SK-N-SH (cell line): ENCODE measurements around the gene TXNRD2. TPM values are rescaled to one million over a fixed set of nuclear protein-coding genes. Genes with fewer than 3 reads are reported as not detected.

Source experiments
- CTCF ChIA-PET: fragments of 300-600, 350-600 bp; formaldehyde crosslinking; extraction: SDS; loops from one replicate; lab custom pipeline; 2021; lab: Yijun Ruan, JAX
- POLR2A ChIA-PET: fragments of 350-600 bp; sonication (Branson Sonifier 250); formaldehyde crosslinking; extraction: SDS; loops from one replicate; lab custom pipeline; 2020; ENCODE audit warnings: antibody characterized with exemption, inconsistent platforms; lab: Yijun Ruan, JAX
- DNase-seq: peaks from one replicate; pipeline ENCODE4 v3.0.0; 2012
- H2AFZ ChIP-seq: fragments of 200-600 bp; sonication (generic); 2 replicates; pipeline ENCODE4 v1.8.1; 2016; ENCODE audit warnings: antibody characterized with exemption, mild to moderate bottlenecking, low read depth
- H3F3A ChIP-seq: fragments of 200-600 bp; sonication (generic); replicated peaks from 2 replicates; pipeline ENCODE3; 2016; ENCODE audit warnings: antibody characterized with exemption, mild to moderate bottlenecking; ENCODE audit not compliant: insufficient read depth
- H3K27ac ChIP-seq, 2 experiments: fragments of 200-500 bp in 1 of 2; fragments of 200-600 bp in 1 of 2; sonication (Bioruptor generic) in 1 of 2; sonication (generic), shearing (Covaris generic) in 1 of 2; 2 replicates each; pipeline versions ENCODE4 v1.5.1 to v1.6.1; 2014 to 2016; ENCODE audit warnings: low read depth in 2 of 2, inconsistent platforms in 1 of 2, low read length in 1 of 2, mild to moderate bottlenecking in 1 of 2, mixed read lengths in 1 of 2
- H3K27me3 ChIP-seq: fragments of 200-600 bp; sonication (generic), shearing (Covaris generic); 2 replicates; pipeline ENCODE4 v1.6.1; 2016; ENCODE audit warnings: mixed run types; ENCODE audit not compliant: insufficient read depth
- H3K36me3 ChIP-seq, 2 experiments: fragments of 200-500 bp in 1 of 2; fragments of 200-600 bp in 1 of 2; sonication (Bioruptor generic) in 1 of 2; sonication (generic) in 1 of 2; replicated peaks in 1 of 2; 2 replicates each; pipeline versions ENCODE3 to v1.5.1; 2014 to 2016; ENCODE audit warnings: low read length in 1 of 2, mild to moderate bottlenecking in 1 of 2; ENCODE audit not compliant: insufficient read depth in 2 of 2, control insufficient read depth in 1 of 2
- H3K4me1 ChIP-seq, 2 experiments: fragments of 200-500 bp in 1 of 2; fragments of 200-600 bp in 1 of 2; sonication (Bioruptor generic) in 1 of 2; sonication (generic), shearing (Covaris generic) in 1 of 2; 2 replicates each; pipeline versions ENCODE4 v1.5.1 to v1.6.1; 2014 to 2016; ENCODE audit warnings: low read depth in 1 of 2, low read length in 1 of 2, mixed run types in 1 of 2; ENCODE audit not compliant: insufficient read depth in 2 of 2, control insufficient read depth in 1 of 2
- H3K4me2 ChIP-seq: fragments of 200-600 bp; sonication (generic), shearing (Covaris generic); 2 replicates; pipeline ENCODE4 v1.6.1; 2017; ENCODE audit warnings: mixed run types
- H3K4me3 ChIP-seq, 2 experiments: fragments of 200-500 bp in 1 of 2; fragments of 200-600 bp in 1 of 2; sonication (Bioruptor generic) in 1 of 2; sonication (generic), shearing (Covaris generic) in 1 of 2; 2 replicates each; pipeline versions ENCODE4 v1.5.1 to v1.8.1; 2014 to 2016; ENCODE audit warnings: low read depth in 2 of 2, inconsistent platforms in 1 of 2, low read length in 1 of 2, mild to moderate bottlenecking in 1 of 2, mixed read lengths in 1 of 2, moderate library complexity in 1 of 2
- H3K79me2 ChIP-seq: fragments of 200-600 bp; sonication (generic); 2 replicates; pipeline ENCODE4 v1.8.1; 2017; ENCODE audit warnings: mild to moderate bottlenecking; ENCODE audit not compliant: insufficient read depth
- H3K9ac ChIP-seq: fragments of 200-600 bp; sonication (generic); 2 replicates; pipeline ENCODE4 v1.6.1; 2017; ENCODE audit warnings: mixed run types
- H3K9me2 ChIP-seq: fragments of 200-600 bp; sonication (generic); 2 replicates; pipeline ENCODE4 v1.6.1; 2017; ENCODE audit warnings: mixed run types
- H3K9me3 ChIP-seq: fragments of 200-600 bp; sonication (generic); 2 replicates; pipeline ENCODE4 v1.6.1; 2017; ENCODE audit warnings: mixed run types, mild to moderate bottlenecking, moderate library complexity
- H4K20me1 ChIP-seq: fragments of 200-600 bp; sonication (generic); 2 replicates; pipeline ENCODE4 v1.6.1; 2017; ENCODE audit warnings: mild to moderate bottlenecking, mixed run types; ENCODE audit not compliant: insufficient read depth
- ELF1 ChIP-seq: IDR thresholded peaks from 2 replicates; pipeline ENCODE4 v1.4.0; 2012
- EP300 ChIP-seq, 2 experiments: IDR thresholded peaks; 2 replicates each; pipeline versions ENCODE4 v1.4.0 to v1.6.1; 2012; ENCODE audit warnings: borderline replicate concordance in 1 of 2, low read depth in 1 of 2, low read length in 1 of 2
- JUND ChIP-seq: IDR thresholded peaks from 2 replicates; pipeline ENCODE4 v1.4.0; 2012
- MAX ChIP-seq: IDR thresholded peaks from 2 replicates; pipeline ENCODE4 v1.4.0; 2012; ENCODE audit warnings: low read depth
- NFIC ChIP-seq: IDR thresholded peaks from 2 replicates; pipeline ENCODE4 v1.4.0; 2012; ENCODE audit warnings: borderline replicate concordance
- NRF1 ChIP-seq: IDR thresholded peaks from 2 replicates; pipeline ENCODE4 v1.6.1; 2012; ENCODE audit warnings: low read depth, mild to moderate bottlenecking, low read length
- RXRA ChIP-seq: IDR thresholded peaks from 2 replicates; pipeline ENCODE4 v1.4.0; 2012; ENCODE audit warnings: low read depth, mild to moderate bottlenecking, borderline replicate concordance
- SIN3A ChIP-seq: IDR thresholded peaks from 2 replicates; pipeline ENCODE4 v1.6.1; 2012; ENCODE audit warnings: low read depth, mild to moderate bottlenecking, low read length, moderate library complexity, borderline replicate concordance
- TAF1 ChIP-seq: IDR thresholded peaks from 2 replicates; pipeline ENCODE4 v1.6.1; 2012; ENCODE audit warnings: low read depth, mild to moderate bottlenecking, low read length, moderate library complexity, borderline replicate concordance
- TCF12 ChIP-seq: IDR thresholded peaks from 2 replicates; pipeline ENCODE4 v1.4.0; 2012
- TEAD4 ChIP-seq: IDR thresholded peaks from 2 replicates; pipeline ENCODE4 v1.4.0; 2012; ENCODE audit warnings: mild to moderate bottlenecking, borderline replicate concordance; ENCODE audit not compliant: insufficient read depth
- YY1 ChIP-seq: IDR thresholded peaks from 2 replicates; pipeline ENCODE4 v1.4.0; 2012; ENCODE audit warnings: low read depth, mild to moderate bottlenecking
- WGBS: methylation state at CpG from one replicate; pipeline ENCODE4 v1.1.6; 2017; ENCODE audit warnings: low lambda C conversion rate; 5-methylcytosine and 5-hydroxymethylcytosine counted together
- polyA plus RNA-seq, 3 experiments: library from polyadenylated mRNA; depleted of rRNA; stranded (reverse); fragments of >200 nt; gene quantifications; 2 replicates each; pipeline ENCODE4 v1.2.3, GENCODE V29; 2012
- TF ChIP-seq, protein P1 (sequence below): IDR thresholded peaks from 2 replicates; pipeline ENCODE4 v1.4.0; 2012; ENCODE audit warnings: low read depth, borderline replicate concordance
- TF ChIP-seq, protein P2 (sequence below): IDR thresholded peaks from 2 replicates; pipeline ENCODE4 v1.6.1; 2012; ENCODE audit warnings: mild to moderate bottlenecking, low read depth, low read length, moderate library complexity
- TF ChIP-seq, protein P3 (sequence below): IDR thresholded peaks from 2 replicates; pipeline ENCODE4; 2012

TXNRD2 gene
- polyA plus RNA-seq, 1 of the 3 experiments (the other 2 are of a cell fraction) = 34.7 TPM

DNA sequence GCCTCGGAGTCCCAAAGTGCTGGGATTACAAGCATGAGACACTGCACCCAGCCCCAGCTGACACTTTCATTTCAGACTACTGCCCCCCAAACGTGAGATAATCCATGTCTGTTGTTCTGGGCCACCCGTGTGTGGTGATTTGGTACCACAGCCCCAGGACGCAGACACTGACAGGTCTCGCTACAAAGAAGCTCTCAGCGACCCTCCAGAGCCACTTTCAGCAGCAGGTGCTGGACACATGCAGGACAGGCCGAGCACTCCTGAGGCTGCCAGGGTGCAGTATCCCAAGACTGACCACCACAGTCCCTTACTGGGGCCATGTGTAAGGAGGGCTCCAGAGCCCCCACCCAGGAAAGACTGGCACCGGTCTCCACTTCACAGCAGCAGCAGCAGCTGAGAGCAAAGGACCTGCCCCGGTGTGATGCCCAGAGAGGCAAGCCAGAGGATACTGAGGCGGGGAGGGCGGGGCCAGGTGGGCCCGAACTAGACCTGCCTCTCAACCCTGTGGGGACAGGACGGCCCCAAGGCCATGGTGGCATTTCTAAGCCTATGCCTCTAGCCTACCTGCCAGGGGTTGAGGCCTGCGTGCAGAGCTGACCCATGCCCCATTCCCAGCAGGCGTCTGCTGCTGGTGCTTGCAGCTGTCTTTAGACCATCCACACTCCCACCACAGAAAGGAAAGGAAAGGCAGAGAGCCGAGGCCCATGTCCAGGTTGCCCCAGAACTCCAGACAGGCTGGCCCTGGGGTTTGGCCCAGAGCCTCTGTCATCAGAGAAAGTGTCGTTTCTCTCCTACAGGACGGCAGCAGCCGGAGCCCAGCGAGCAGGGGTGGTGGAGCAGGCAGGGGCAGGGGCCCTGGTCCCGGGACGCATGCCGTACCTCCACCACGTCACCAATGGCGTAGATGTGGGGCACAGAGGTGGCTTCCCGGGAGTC, 58.9 kb downstream of the TXNRD2 start:
- Histone ChIP-seq H3K36me3 (no peaks in the 10 kb centered on the region), H3K4me1 (peaks cover 25 to 49% of the 10 kb centered on the region in 2 experiments; a peak in 3 of 4 replicates), H3K4me3 (no peak overlapping the region), H3K4me2 (peak overlapping the region; percentile 52), H4K20me1 (no peaks in the 10 kb centered on the region), H2AFZ (no peak overlapping the region), H3K9me3 (no peaks in the 10 kb centered on the region), H3K9me2 (no peaks in the 10 kb centered on the region), H3K79me2 (peaks cover 26% of the 10 kb centered on the region; the same call in 1 of the 2 replicates), H3K27ac (peak overlapping the region in 1 of 2 experiments; percentile 73; a peak in 2 of 4 replicates), H3K9ac (0 out of 2 replicates have a peak overlapping the region, but pooled peaks have one; percentile 62), H3K27me3 (no peaks in the 10 kb centered on the region), H3F3A (peaks cover 18% of the 10 kb centered on the region)
- TF ChIP-seq ELF1 (no peak), RXRA (no peak), SIN3A (no peak), YY1 (no peak)
- 91% methylated on average over 14 of the region's 26 CpGs for WGBS
- peak; percentile 29 for DNase-seq
- POLR2A ChIA-PET = no interaction called here
- CTCF ChIA-PET = interaction anchor here (1.0 to 3.3 kb wide), 6 partner anchors 8 to 152 kb away, joined by 3 to 23 read pairs (median 4); no protein-coding TSS in a partner anchor

- H3K9ac ChIP-seq = peak overlapping the region; percentile 62
- ChIA-PET CTCF (interaction anchor here (1.4 to 3.3 kb wide), 4 partner anchors 10 to 150 kb away, joined by 5 to 23 read pairs (median 6); no protein-coding TSS in a partner anchor), POLR2A (no interaction called here)
- H3K4me2 ChIP-seq = peak overlapping the region; percentile 52
- no peaks in the 10 kb centered on the region for H3K36me3 ChIP-seq
- no peaks in the 10 kb centered on the region for H3K27me3 ChIP-seq
- no peak overlapping the region for H2AFZ ChIP-seq
- peaks cover 39 to 41% of the 10 kb centered on the region in 2 experiments; a peak in 3 of 4 replicates for H3K4me1 ChIP-seq
- peak overlapping the region; percentile 58 to 73; a peak in 3 of 4 replicates for H3K27ac ChIP-seq
- no peaks in the 10 kb centered on the region for H3K9me2 ChIP-seq
- H3K79me2 ChIP-seq = peaks cover 26% of the 10 kb centered on the region; the same call in 1 of the 2 replicates
- H3K9me3 ChIP-seq = no peaks in the 10 kb centered on the region
- 23% methylated on average over 16 of the region's 27 CpGs for WGBS
- peaks cover 18% of the 10 kb centered on the region for H3F3A ChIP-seq
- H4K20me1 ChIP-seq = no peaks in the 10 kb centered on the region
- H3K4me3 ChIP-seq = no peak overlapping the region; a peak in 1 of 4 replicates
- peak; percentile 51 for DNase-seq
- TF ChIP-seq NRF1 = peak; percentile 39; the same call in 1 of the 2 replicates
- TF ChIP-seq, protein P1, sequence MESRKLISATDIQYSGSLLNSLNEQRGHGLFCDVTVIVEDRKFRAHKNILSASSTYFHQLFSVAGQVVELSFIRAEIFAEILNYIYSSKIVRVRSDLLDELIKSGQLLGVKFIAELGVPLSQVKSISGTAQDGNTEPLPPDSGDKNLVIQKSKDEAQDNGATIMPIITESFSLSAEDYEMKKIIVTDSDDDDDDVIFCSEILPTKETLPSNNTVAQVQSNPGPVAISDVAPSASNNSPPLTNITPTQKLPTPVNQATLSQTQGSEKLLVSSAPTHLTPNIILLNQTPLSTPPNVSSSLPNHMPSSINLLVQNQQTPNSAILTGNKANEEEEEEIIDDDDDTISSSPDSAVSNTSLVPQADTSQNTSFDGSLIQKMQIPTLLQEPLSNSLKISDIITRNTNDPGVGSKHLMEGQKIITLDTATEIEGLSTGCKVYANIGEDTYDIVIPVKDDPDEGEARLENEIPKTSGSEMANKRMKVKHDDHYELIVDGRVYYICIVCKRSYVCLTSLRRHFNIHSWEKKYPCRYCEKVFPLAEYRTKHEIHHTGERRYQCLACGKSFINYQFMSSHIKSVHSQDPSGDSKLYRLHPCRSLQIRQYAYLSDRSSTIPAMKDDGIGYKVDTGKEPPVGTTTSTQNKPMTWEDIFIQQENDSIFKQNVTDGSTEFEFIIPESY = no peak
- TF ChIP-seq, protein P2, sequence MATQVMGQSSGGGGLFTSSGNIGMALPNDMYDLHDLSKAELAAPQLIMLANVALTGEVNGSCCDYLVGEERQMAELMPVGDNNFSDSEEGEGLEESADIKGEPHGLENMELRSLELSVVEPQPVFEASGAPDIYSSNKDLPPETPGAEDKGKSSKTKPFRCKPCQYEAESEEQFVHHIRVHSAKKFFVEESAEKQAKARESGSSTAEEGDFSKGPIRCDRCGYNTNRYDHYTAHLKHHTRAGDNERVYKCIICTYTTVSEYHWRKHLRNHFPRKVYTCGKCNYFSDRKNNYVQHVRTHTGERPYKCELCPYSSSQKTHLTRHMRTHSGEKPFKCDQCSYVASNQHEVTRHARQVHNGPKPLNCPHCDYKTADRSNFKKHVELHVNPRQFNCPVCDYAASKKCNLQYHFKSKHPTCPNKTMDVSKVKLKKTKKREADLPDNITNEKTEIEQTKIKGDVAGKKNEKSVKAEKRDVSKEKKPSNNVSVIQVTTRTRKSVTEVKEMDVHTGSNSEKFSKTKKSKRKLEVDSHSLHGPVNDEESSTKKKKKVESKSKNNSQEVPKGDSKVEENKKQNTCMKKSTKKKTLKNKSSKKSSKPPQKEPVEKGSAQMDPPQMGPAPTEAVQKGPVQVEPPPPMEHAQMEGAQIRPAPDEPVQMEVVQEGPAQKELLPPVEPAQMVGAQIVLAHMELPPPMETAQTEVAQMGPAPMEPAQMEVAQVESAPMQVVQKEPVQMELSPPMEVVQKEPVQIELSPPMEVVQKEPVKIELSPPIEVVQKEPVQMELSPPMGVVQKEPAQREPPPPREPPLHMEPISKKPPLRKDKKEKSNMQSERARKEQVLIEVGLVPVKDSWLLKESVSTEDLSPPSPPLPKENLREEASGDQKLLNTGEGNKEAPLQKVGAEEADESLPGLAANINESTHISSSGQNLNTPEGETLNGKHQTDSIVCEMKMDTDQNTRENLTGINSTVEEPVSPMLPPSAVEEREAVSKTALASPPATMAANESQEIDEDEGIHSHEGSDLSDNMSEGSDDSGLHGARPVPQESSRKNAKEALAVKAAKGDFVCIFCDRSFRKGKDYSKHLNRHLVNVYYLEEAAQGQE = peak; percentile 34; the same call in 1 of the 2 replicates
- TF ChIP-seq, protein P3, sequence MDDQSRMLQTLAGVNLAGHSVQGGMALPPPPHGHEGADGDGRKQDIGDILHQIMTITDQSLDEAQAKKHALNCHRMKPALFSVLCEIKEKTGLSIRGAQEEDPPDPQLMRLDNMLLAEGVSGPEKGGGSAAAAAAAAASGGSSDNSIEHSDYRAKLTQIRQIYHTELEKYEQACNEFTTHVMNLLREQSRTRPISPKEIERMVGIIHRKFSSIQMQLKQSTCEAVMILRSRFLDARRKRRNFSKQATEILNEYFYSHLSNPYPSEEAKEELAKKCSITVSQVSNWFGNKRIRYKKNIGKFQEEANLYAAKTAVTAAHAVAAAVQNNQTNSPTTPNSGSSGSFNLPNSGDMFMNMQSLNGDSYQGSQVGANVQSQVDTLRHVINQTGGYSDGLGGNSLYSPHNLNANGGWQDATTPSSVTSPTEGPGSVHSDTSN = peak; percentile 96
- TF ChIP-seq EP300 (IDR thresholded peaks at IDR 0.05; ENCODE audit: borderline replicate concordance in 1 of 2, low read depth in 1 of 2, low read length in 1 of 2) = peak in 1 of 2 experiments; percentile 94; a peak in 1 of 4 replicates
- peak; percentile 85 for TF ChIP-seq NFIC
- TF ChIP-seq TCF12 = peak; percentile 95
- TF ChIP-seq SIN3A = peak; percentile 77; the same call in 1 of the 2 replicates
- TF ChIP-seq MAX = peak; percentile 58
- peak; percentile 33; the same call in 1 of the 2 replicates for TF ChIP-seq YY1
- peak; percentile 94; the same call in 1 of the 2 replicates for TF ChIP-seq JUND
- peak; percentile 67; the same call in 1 of the 2 replicates for TF ChIP-seq RXRA
- no peak for TF ChIP-seq TAF1
- peak; percentile 100 for TF ChIP-seq TEAD4
Observed at GRCh38 chr22:19880786-19881569, 60.6 kb downstream of the TXNRD2 start.
